GM12878 (cell line): ENCODE measurements around the gene EPAS1.

Experiments
- BACH1 ChIP-seq: fragments of 450-650 bp; IDR thresholded peaks from 2 replicates; pipeline ENCODE4 v1.6.1; 2017; ENCODE audit warnings: mild to moderate bottlenecking, borderline replicate concordance
- CEBPB ChIP-seq, 2 experiments: fragments of 150-350 bp in 1 of 2; IDR thresholded peaks; 2 replicates each; pipeline ENCODE4 v1.6.1; 2012 to 2014; ENCODE audit warnings: low read depth in 2 of 2, low read length in 2 of 2, borderline replicate concordance in 1 of 2, inconsistent platforms in 1 of 2
- CREM ChIP-seq: IDR thresholded peaks from 2 replicates; pipeline ENCODE4 v1.6.1; 2014; ENCODE audit warnings: antibody characterized with exemption, low read depth
- CTCF ChIP-seq, 3 experiments: IDR thresholded peaks in 2 of 3; conservative IDR thresholded peaks in 1 of 3; 2 replicates each; pipeline ENCODE4 v1.5.1; 2011; ENCODE audit warnings: low read depth in 3 of 3, low read length in 3 of 3, mild to moderate bottlenecking in 3 of 3, control low read depth in 2 of 3, moderate library complexity in 2 of 3, inconsistent platforms in 1 of 3, mixed read lengths in 1 of 3; ENCODE audit not compliant: control insufficient read depth in 2 of 3, insufficient read depth in 1 of 3; ENCODE audit errors: extremely low read depth in 1 of 3
- NR2C2 ChIP-seq: IDR thresholded peaks from 2 replicates; pipeline ENCODE4 v1.6.1; 2011; ENCODE audit warnings: borderline replicate concordance, low read depth; ENCODE audit not compliant: control insufficient read depth, insufficient read length
- POLR2AphosphoS5 ChIP-seq: IDR thresholded peaks from 2 replicates; pipeline ENCODE4 v1.6.1; 2011; ENCODE audit warnings: mild to moderate bottlenecking, low read length, inconsistent platforms
- SP1 ChIP-seq: IDR thresholded peaks from one replicate; pipeline ENCODE4 v1.6.1; 2011; ENCODE audit warnings: low read depth, low read length
- SREBF2 ChIP-seq: IDR thresholded peaks from 2 replicates; pipeline ENCODE4 v1.6.1; 2012; ENCODE audit warnings: mild to moderate bottlenecking, low read length
- TARDBP ChIP-seq: IDR thresholded peaks from 2 replicates; pipeline ENCODE4 v1.6.1; 2016; ENCODE audit warnings: borderline replicate concordance

GRCh38 chr2:46428911-46429436 lies 131.8 kb downstream of the EPAS1 start:
- no peak for TF ChIP-seq CREM
- TF ChIP-seq SREBF2 = no peak
- no peak for TF ChIP-seq NR2C2
- no peak for TF ChIP-seq SP1
- no peak for TF ChIP-seq CEBPB (IDR thresholded peaks at IDR 0.05; ENCODE audit: borderline replicate concordance in 1 of 2, low read depth in 2 of 2, low read length in 2 of 2)
- TF ChIP-seq TARDBP = no peak
- no peak for TF ChIP-seq CTCF (IDR thresholded peaks at IDR 0.05 in 2 of 3, conservative IDR thresholded peaks at IDR 0.05 in 1 of 3; ENCODE audit: control insufficient read depth in 2 of 3, extremely low read depth in 1 of 3, insufficient read depth in 1 of 3, low read depth in 3 of 3, low read length in 3 of 3)
- no peak for TF ChIP-seq BACH1
- TF ChIP-seq POLR2AphosphoS5 = no peak
